Ishikawa (cell line): ENCODE measurements around the gene IL15RA.

Experiments
- CEBPB ChIP-seq: IDR thresholded peaks from 2 replicates; pipeline ENCODE4 v1.6.1; 2012
- YY1 ChIP-seq: IDR thresholded peaks from 2 replicates; pipeline ENCODE4 v1.6.1; 2012; ENCODE audit warnings: low read depth

DNA sequence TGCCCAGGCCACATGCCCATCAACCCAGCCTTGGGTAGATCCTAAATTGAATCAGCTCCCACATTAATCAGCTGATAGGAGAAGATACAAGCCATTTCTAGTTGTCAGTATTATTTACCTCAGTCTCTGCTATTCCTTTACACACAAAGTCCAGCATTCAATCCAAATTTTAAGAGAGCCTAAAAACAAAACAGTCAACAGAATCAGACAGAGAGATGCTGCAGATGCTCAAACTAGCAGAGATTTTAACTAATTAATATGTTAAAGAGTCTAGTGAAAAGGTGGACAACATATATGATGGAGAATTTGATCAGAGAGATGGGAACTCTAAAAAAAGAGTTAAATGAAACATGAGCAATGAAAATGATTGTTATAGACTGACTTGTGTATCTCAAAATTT is 14.4 kb upstream of the IL15RA start:
- TF ChIP-seq CEBPB (no peak), YY1 (no peak)
